Measurements from ENCODE around the gene UBE2L3.
"Not testable (repeated sequence)": the region's sequence is repeated elsewhere in the genome, so short reads cannot be mapped to it uniquely, and the experiment has no call there.

The UBE2L3 gene

DNA sequence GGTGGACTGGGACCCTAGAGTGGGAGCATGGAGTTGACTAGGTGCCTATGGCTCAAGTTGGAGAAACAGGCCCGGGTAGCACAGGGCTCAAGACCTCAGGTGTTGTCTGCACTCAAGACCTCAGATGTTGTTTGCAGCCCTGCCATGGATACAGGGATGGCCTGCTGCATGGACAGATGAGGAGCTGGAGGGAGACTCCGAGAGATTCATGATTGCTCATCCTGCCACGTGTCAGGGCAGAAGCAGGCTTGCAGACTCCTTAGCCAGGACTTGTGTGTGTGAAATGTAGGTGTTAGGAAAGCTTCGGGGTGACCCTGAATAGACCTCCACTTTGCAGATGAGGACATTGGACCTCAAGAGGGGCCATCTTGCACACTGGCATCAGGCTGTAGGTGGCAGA lies 66.0 kb downstream of the UBE2L3 start:
- no peak overlapping the region for H3K4me3 ChIP-seq (ENCODE audit: low read depth, low read length)
- TF ChIP-seq, protein P1, sequence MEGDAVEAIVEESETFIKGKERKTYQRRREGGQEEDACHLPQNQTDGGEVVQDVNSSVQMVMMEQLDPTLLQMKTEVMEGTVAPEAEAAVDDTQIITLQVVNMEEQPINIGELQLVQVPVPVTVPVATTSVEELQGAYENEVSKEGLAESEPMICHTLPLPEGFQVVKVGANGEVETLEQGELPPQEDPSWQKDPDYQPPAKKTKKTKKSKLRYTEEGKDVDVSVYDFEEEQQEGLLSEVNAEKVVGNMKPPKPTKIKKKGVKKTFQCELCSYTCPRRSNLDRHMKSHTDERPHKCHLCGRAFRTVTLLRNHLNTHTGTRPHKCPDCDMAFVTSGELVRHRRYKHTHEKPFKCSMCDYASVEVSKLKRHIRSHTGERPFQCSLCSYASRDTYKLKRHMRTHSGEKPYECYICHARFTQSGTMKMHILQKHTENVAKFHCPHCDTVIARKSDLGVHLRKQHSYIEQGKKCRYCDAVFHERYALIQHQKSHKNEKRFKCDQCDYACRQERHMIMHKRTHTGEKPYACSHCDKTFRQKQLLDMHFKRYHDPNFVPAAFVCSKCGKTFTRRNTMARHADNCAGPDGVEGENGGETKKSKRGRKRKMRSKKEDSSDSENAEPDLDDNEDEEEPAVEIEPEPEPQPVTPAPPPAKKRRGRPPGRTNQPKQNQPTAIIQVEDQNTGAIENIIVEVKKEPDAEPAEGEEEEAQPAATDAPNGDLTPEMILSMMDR (IDR thresholded peaks at IDR 0.05; ENCODE audit: borderline replicate concordance, insufficient read depth, low read depth, low read length): no peak

DNA sequence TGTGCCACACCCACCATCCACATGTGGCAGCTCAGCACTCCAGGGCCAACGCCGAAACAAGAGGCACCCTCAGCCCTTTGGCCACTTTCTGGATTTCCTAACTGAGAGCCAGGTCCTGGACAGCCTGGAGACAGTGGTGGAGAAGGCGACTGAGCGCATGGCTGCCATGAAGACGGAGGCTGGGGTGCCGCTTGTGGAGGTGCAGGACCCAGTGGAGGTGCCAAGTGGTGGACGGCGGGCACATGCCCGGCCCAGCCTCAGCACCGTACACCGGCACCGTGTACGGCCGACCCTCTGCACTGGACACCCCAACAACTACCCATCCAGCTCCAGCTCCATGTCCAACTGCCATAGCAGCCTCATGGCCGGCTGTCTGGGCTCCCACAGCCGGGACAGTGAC lies 66.6 kb downstream of the UBE2L3 start:
- TF ChIP-seq, protein P1 (IDR thresholded peaks at IDR 0.05; ENCODE audit: borderline replicate concordance, insufficient read depth, low read depth, low read length): no peak

DNA sequence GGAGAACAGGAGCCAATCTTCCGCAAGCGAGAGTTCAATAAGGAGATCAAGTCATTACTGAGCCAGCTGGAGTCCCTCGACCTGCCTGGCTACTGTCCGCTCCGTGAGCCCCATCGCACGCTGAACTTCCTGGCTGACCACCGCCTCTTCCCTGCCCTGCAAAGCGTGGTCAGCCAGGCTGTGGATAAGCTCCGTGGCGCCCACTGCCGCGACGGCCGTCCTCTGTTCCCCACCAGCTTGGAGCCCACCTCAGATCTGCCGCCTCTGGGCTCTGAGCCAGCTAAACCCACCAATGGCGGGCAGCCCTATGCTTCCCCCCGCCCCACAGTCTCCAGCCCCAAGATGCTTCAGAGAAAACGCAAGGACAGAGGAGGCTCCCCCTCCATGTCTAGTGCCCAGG lies 67.3 kb downstream of the UBE2L3 start:
- TF ChIP-seq, protein P1 (IDR thresholded peaks at IDR 0.05; ENCODE audit: borderline replicate concordance, insufficient read depth, low read depth, low read length): no peak
- no peak overlapping the region for H3K4me3 ChIP-seq (ENCODE audit: low read depth, low read length)

More for the DNA sequence above, 66.6 kb downstream of the UBE2L3 start:
- no peak overlapping the region for H3K4me3 ChIP-seq (ENCODE audit: low read depth, low read length)

DNA sequence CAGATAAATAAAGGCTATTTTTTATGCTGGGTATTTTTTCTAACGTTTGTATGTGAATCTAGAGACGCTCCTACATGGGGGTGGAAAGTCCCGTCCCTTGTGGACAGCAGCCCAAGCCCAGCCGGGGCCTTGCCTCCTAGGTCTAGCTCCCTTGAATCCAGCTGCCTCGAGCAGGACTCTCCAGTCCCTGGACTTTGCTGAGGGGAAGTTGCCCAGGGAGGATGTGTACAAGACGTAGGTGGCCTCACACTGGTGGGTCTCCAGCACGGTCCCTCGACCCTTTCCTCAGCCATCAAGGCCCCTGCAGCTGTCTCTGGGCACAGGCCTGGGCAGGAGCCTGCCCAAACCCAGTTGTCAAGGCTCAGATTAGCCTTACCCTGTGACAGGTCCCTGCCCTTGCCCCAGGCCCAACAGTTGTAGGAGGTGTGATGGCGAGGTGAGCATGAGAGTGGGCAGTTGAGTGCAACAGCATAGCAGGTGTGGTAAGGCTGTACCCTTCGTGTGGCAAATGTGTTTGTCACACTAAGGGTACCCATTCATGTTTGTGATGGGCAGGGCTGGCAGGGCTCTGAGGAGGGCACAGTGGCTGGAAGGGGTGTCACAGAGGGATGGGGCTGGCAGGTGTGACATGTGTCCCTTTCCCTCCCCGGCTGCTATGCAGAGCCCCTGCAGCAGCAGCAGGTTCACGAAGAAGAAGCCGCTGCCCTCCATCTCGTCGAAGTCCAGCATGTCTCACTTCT lies 68.4 kb downstream of the UBE2L3 start:
- TF ChIP-seq, protein P1 (IDR thresholded peaks at IDR 0.05; ENCODE audit: borderline replicate concordance, insufficient read depth, low read depth, low read length): no peak
- no peak overlapping the region for H3K4me3 ChIP-seq (ENCODE audit: low read depth, low read length)

DNA sequence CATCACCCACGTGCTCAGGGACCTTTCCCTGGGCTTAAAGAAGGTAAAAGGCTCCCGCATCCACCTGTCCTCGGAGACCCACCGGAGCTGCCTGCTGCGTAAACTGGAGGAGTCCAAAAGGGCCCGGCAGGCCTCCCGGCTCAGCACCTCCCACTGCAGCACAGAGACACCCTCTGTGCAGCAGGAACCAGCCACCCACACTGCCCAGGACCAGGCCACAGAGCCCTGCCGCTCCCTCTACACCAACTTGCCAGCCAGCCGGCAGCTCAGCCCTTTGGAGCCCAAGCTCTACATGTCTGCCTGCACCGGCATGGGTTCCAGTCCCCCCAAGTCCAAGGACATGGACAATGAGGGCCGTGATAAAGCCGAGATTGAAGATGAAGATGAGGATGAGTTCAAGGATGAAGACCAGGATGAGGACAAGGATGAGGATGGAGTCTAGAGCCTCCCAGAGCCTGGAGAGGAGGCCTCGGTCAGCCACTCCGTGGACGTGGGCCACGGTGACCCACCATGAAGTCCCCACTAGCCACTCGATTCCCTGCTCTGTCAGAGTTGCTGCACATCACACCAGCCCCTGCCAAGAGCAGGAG lies 69.2 kb downstream of the UBE2L3 start:
- H3K4me3 ChIP-seq (ENCODE audit: low read depth, low read length): no peak overlapping the region
- TF ChIP-seq, protein P1 (IDR thresholded peaks at IDR 0.05; ENCODE audit: borderline replicate concordance, insufficient read depth, low read depth, low read length): no peak

DNA sequence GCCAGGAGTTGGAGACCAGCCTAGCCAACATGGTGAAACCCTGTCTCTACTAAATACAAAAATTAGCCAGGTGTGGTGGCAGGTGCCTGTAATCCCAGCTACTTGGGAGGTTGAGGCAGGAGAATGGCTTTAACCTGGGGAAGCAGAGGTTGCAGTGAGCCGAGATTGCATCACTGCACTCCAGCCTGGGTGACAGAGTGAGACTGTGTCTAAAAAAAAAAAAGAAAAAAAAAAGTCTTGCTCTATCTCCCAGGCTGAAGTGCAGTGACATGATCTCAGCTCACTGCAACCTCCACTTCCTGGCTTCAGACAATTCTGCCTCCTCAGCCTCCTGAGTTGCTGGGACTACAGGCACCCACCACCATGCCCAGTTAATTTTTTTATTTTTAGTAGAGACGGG lies 69.9 kb downstream of the UBE2L3 start:
- H3K4me3 ChIP-seq (ENCODE audit: low read depth, low read length): not testable (repeated sequence)

DNA sequence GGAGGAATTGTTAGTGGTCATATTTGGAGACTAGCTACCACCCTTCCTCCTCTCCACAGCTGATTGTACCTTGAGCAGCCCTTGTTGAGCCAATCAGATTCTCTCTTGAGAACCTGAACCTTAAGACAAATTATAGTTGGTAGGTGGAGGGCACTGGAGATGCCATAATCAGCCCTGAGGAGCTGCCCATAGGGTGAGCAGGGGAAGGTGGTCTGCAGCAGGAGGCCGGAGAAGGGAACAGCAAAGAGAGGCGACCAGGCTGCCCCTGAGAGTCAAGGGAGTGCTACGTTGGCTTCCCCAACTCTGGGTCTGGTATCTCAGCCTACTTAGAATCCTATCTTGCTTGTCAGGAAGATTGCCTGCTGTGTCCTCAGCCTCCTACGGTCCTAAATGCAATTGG lies 71.8 kb downstream of the UBE2L3 start:
- H3K4me3 ChIP-seq (ENCODE audit: low read depth, low read length): no peak overlapping the region
- TF ChIP-seq, protein P1 (IDR thresholded peaks at IDR 0.05; ENCODE audit: borderline replicate concordance, insufficient read depth, low read depth, low read length): no peak

Data from GM12875 (cell line).